Neuron (in vitro differentiated cells): ENCODE data around the gene MIDN.

Experiments
- H2AFZ ChIP-seq: one replicate; pipeline ENCODE4 v1.6.1; 2013; ENCODE audit warnings: low read depth, mild to moderate bottlenecking, inconsistent platforms, low read length, moderate library complexity
- H3K27me3 ChIP-seq: one replicate; pipeline ENCODE4 v1.6.1; 2013; ENCODE audit warnings: low read length; ENCODE audit not compliant: insufficient read depth
- H3K36me3 ChIP-seq: one replicate; pipeline ENCODE4 v1.6.1; 2013; ENCODE audit warnings: low read length; ENCODE audit not compliant: insufficient read depth
- H3K4me1 ChIP-seq: one replicate; pipeline ENCODE4 v1.6.1; 2013; ENCODE audit warnings: low read length; ENCODE audit not compliant: insufficient read depth
- H3K4me3 ChIP-seq: 2 replicates; pipeline ENCODE4 v1.5.1; 2013; ENCODE audit warnings: mild to moderate bottlenecking, low read length, moderate library complexity
- H3K9me3 ChIP-seq: one replicate; pipeline ENCODE4 v1.6.1; 2013; ENCODE audit warnings: low read length

The MIDN gene

GRCh38 chr19:1273263-1274041, 25.1 kb downstream of the MIDN start:
- Histone ChIP-seq H3K27me3 (no peaks in the 10 kb centered on the region), H3K4me1 (peaks cover 61% of the 10 kb centered on the region), H2AFZ (no peak overlapping the region), H3K9me3 (no peaks in the 10 kb centered on the region), H3K36me3 (peaks cover 56% of the 10 kb centered on the region), H3K4me3 (no peak overlapping the region)

- peaks cover 56% of the 10 kb centered on the region for H3K4me1 ChIP-seq
- H3K9me3 ChIP-seq, result no peaks in the 10 kb centered on the region
- H3K4me3 ChIP-seq, result peak overlapping the region; percentile 77
- H3K27me3 ChIP-seq, result no peaks in the 10 kb centered on the region
- peaks cover 62% of the 10 kb centered on the region for H3K36me3 ChIP-seq
- no peak overlapping the region for H2AFZ ChIP-seq
Measured at GRCh38 chr19:1274081-1274851, 25.9 kb downstream of the MIDN start.

GRCh38 chr19:1274852-1275259, 26.5 kb downstream of the MIDN start:
- Histone ChIP-seq H3K4me3 (peak overlapping the region; percentile 77), H3K36me3 (peaks cover 65% of the 10 kb centered on the region), H3K9me3 (no peaks in the 10 kb centered on the region), H3K27me3 (no peaks in the 10 kb centered on the region), H2AFZ (no peak overlapping the region), H3K4me1 (peaks cover 54% of the 10 kb centered on the region)

GRCh38 chr19:1275260-1275975, 27.0 kb downstream of the MIDN start, which contains the start of gene FAM174C:
Gene FAM174C, plus strand, starts transcription at chr19:1275530. Its CDS starts 20 bp downstream, at chr19:1275550.
- Histone ChIP-seq H3K36me3 (peaks cover 61% of the 10 kb centered on the region), H2AFZ (no peak within 1 kb of the TSS), H3K4me1 (peaks cover 49% of the 10 kb centered on the region)

GRCh38 chr19:1275976-1276627, 27.7 kb downstream of the MIDN start:
- Histone ChIP-seq H3K36me3 (peaks cover 54% of the 10 kb centered on the region), H2AFZ (no peak overlapping the region), H3K9me3 (no peaks in the 10 kb centered on the region), H3K4me3 (peak overlapping the region; percentile 77), H3K27me3 (no peaks in the 10 kb centered on the region), H3K4me1 (peaks cover 42% of the 10 kb centered on the region)

More at GRCh38 chr19:1275260-1275975, 27.0 kb downstream of the MIDN start, which contains the start of gene FAM174C:
- H3K27me3 ChIP-seq, result no peaks in the 10 kb centered on the region
- peak within 1 kb of the TSS; percentile 77 for H3K4me3 ChIP-seq
- no peaks in the 10 kb centered on the region for H3K9me3 ChIP-seq

- Histone ChIP-seq H3K9me3 (no peaks in the 10 kb centered on the region), H3K36me3 (peaks cover 49% of the 10 kb centered on the region), H3K4me3 (no peak overlapping the region), H3K27me3 (no peaks in the 10 kb centered on the region), H2AFZ (no peak overlapping the region), H3K4me1 (peaks cover 36% of the 10 kb centered on the region)
Measured at GRCh38 chr19:1276628-1277022, 28.2 kb downstream of the MIDN start.

GRCh38 chr19:1277061-1277460, 28.7 kb downstream of the MIDN start:
- H3K27me3 ChIP-seq, result no peaks in the 10 kb centered on the region
- no peak overlapping the region for H3K4me3 ChIP-seq
- H3K9me3 ChIP-seq, result no peaks in the 10 kb centered on the region
- H3K4me1 ChIP-seq, result peaks cover 32% of the 10 kb centered on the region
- no peak overlapping the region for H2AFZ ChIP-seq
- H3K36me3 ChIP-seq, result peaks cover 45% of the 10 kb centered on the region

GRCh38 chr19:1278074-1278473, 29.7 kb downstream of the MIDN start:
- Histone ChIP-seq H3K4me1 (peaks cover 28% of the 10 kb centered on the region), H3K27me3 (no peaks in the 10 kb centered on the region), H3K4me3 (no peak overlapping the region), H3K36me3 (peaks cover 35% of the 10 kb centered on the region), H3K9me3 (no peaks in the 10 kb centered on the region), H2AFZ (no peak overlapping the region)

- no peak overlapping the region for H2AFZ ChIP-seq
- no peaks in the 10 kb centered on the region for H3K9me3 ChIP-seq
- no peaks in the 10 kb centered on the region for H3K27me3 ChIP-seq
- H3K36me3 ChIP-seq, result peaks cover 26% of the 10 kb centered on the region
- no peak overlapping the region for H3K4me3 ChIP-seq
- H3K4me1 ChIP-seq, result peaks cover 30% of the 10 kb centered on the region
Measured at GRCh38 chr19:1278713-1279660, 30.6 kb downstream of the MIDN start.

- Histone ChIP-seq H3K27me3 (no peaks in the 10 kb centered on the region), H3K36me3 (peaks cover 18% of the 10 kb centered on the region), H2AFZ (no peak overlapping the region), H3K4me1 (peaks cover 31% of the 10 kb centered on the region), H3K9me3 (no peaks in the 10 kb centered on the region), H3K4me3 (no peak overlapping the region)
Measured at GRCh38 chr19:1279782-1280341, 31.5 kb downstream of the MIDN start.

GRCh38 chr19:1280636-1281568, 32.5 kb downstream of the MIDN start:
- H3K4me3 ChIP-seq, result no peak overlapping the region
- H3K27me3 ChIP-seq, result no peaks in the 10 kb centered on the region
- H2AFZ ChIP-seq, result no peak overlapping the region
- H3K36me3 ChIP-seq, result peaks cover 15% of the 10 kb centered on the region
- no peaks in the 10 kb centered on the region for H3K9me3 ChIP-seq
- H3K4me1 ChIP-seq, result peaks cover 30% of the 10 kb centered on the region
